Thymus (tissue), 11 donors: ENCODE results near the gene VWA5B2. TPM values are rescaled to one million over a fixed set of nuclear protein-coding genes. Genes with fewer than 3 reads are reported as not detected.

Experiments
- DNase-seq, 9 donors: peaks; one replicate each; pipeline ENCODE4 v3.0.0-alpha.2; 2013; ENCODE audit warnings: low spot score in 9 of 9, low read depth in 6 of 9, missing footprints in 1 of 9
- H3K27ac ChIP-seq, 2 donors: one replicate each; pipeline ENCODE4 v1.5.1; 2013; ENCODE audit warnings: control low read depth in 1 of 2, low read depth in 1 of 2, low read length in 1 of 2, mild to moderate bottlenecking in 1 of 2, moderate library complexity in 1 of 2
- H3K27me3 ChIP-seq, 2 donors: one replicate each; pipeline ENCODE4 v1.5.1; 2013; ENCODE audit warnings: low read length in 1 of 2; ENCODE audit not compliant: control insufficient read depth in 2 of 2, insufficient read depth in 1 of 2
- H3K36me3 ChIP-seq, 2 donors: one replicate each; pipeline ENCODE4 v1.5.1; 2013; ENCODE audit warnings: low read length in 1 of 2, mild to moderate bottlenecking in 1 of 2, moderate library complexity in 1 of 2; ENCODE audit not compliant: control insufficient read depth in 2 of 2, insufficient read depth in 2 of 2
- H3K4me1 ChIP-seq, 2 donors: one replicate each; pipeline ENCODE4 v1.5.1; 2013; ENCODE audit warnings: low read length in 2 of 2; ENCODE audit not compliant: control insufficient read depth in 2 of 2, insufficient read depth in 2 of 2
- H3K4me3 ChIP-seq, 2 donors: one replicate each; pipeline ENCODE4 v1.5.1; 2013; ENCODE audit warnings: low read length in 2 of 2, control low read depth in 1 of 2, mild to moderate bottlenecking in 1 of 2
- H3K9me3 ChIP-seq, 2 donors: one replicate each; pipeline ENCODE4 v1.5.1; 2013; ENCODE audit warnings: low read length in 1 of 2, mild to moderate bottlenecking in 1 of 2; ENCODE audit not compliant: control insufficient read depth in 2 of 2, insufficient read depth in 1 of 2
- WGBS: extraction: QIAGEN DNeasy Blood & Tissue Kit; methylation state at CpG from one replicate; pipeline ENCODE4 v1.1.7; 2013; 5-methylcytosine and 5-hydroxymethylcytosine counted together
- polyA plus RNA-seq: library from polyadenylated mRNA; stranded (reverse); fragments of 200-250 nt; gene quantifications from one replicate; pipeline ENCODE4 v1.2.3, GENCODE V29; 2013
- total RNA-seq: library from RNA; stranded (reverse); fragments of 120-200 nt; gene quantifications from one replicate; pipeline ENCODE4 v1.2.4, GENCODE V29; 2013
- donor health status: healthy.

The VWA5B2 gene
- total and polyA plus RNA-seq, 2 donors = 0.05 to 0.23 TPM

- Histone ChIP-seq H3K36me3 (peaks cover 17 to 20% of the 10 kb centered on the region in 2 donors), H3K27me3 (no peaks in the 10 kb centered on the region), H3K9me3 (no peaks in the 10 kb centered on the region), H3K4me3 (peak within 1 kb of the TSS; percentile 80 to 81), H3K27ac (peak within 1 kb of the TSS; percentile 80 to 86), H3K4me1 (peaks cover 9 to 15% of the 10 kb centered on the region in 2 donors)
- DNase-seq = peak; percentile 69 to 93 (median 85)
- under 1% methylated on average over 49 of the region's 49 CpGs for WGBS
Measured at GRCh38 chr3:184248454-184249411, 19.3 kb downstream of the VWA5B2 start, which contains the start of gene ALG3. TSS of gene ALG3 (minus strand) at chr3:184248962. CDS start at chr3:184248940, 22 bp downstream.

GRCh38 chr3:184249412-184250166 lies 20.2 kb downstream of the VWA5B2 start, which contains the start of gene EEF1AKMT4:
TSS of gene EEF1AKMT4 (plus strand) at chr3:184249672. CDS start at chr3:184249695, 23 bp downstream.
- Histone ChIP-seq H3K36me3 (peaks cover 11 to 12% of the 10 kb centered on the region in 2 donors), H3K27me3 (no peaks in the 10 kb centered on the region), H3K9me3 (no peaks in the 10 kb centered on the region), H3K4me1 (peaks cover 9 to 15% of the 10 kb centered on the region in 2 donors), H3K4me3 (peak within 1 kb of the TSS; percentile 80 to 81), H3K27ac (peak within 1 kb of the TSS; percentile 80 to 86)
- under 1% methylated on average over 54 of the region's 54 CpGs for WGBS
- peak; percentile 84 to 97 (median 90) for DNase-seq

GRCh38 chr3:184250167-184250828 lies 20.9 kb downstream of the VWA5B2 start:
- peaks cover 9 to 15% of the 10 kb centered on the region in 2 donors for H3K4me1 ChIP-seq
- DNase-seq = peak; percentile 65 to 95 (median 86)

GRCh38 chr3:184255291-184256039 lies 26.1 kb downstream of the VWA5B2 start:
- H3K9me3 ChIP-seq = peaks cover 0 to 8% of the 10 kb centered on the region in 2 donors
- 98% methylated on average over 3 of the region's 3 CpGs for WGBS
- H3K4me3 ChIP-seq = no peak overlapping the region
- H3K4me1 ChIP-seq = peaks cover 0 to 5% of the 10 kb centered on the region in 2 donors
- no peak for DNase-seq
- no peak overlapping the region for H3K27ac ChIP-seq
- H3K36me3 ChIP-seq = no peaks in the 10 kb centered on the region
- H3K27me3 ChIP-seq = peaks cover 24 to 30% of the 10 kb centered on the region in 2 donors

More at GRCh38 chr3:184250167-184250828, 20.9 kb downstream of the VWA5B2 start:
- Histone ChIP-seq H3K27me3 (no peaks in the 10 kb centered on the region), H3K9me3 (no peaks in the 10 kb centered on the region), H3K27ac (peak overlapping the region in 1 of 2 donors; percentile 71), H3K36me3 (peaks cover 4 to 5% of the 10 kb centered on the region in 2 donors), H3K4me3 (peak overlapping the region; percentile 80 to 81)
- WGBS = 15% methylated on average over 20 of the region's 20 CpGs

GRCh38 chr3:184257083-184257915 lies 27.9 kb downstream of the VWA5B2 start:
- DNase-seq = no peak
- peaks cover 0 to 16% of the 10 kb centered on the region in 2 donors for H3K4me1 ChIP-seq
- H3K4me3 ChIP-seq = no peak overlapping the region
- peaks cover 42 to 47% of the 10 kb centered on the region in 2 donors for H3K27me3 ChIP-seq
- H3K27ac ChIP-seq = no peak overlapping the region
- H3K9me3 ChIP-seq = peaks cover 0 to 15% of the 10 kb centered on the region in 2 donors
- 97% methylated on average over 23 of the region's 23 CpGs for WGBS
- H3K36me3 ChIP-seq = no peaks in the 10 kb centered on the region

GRCh38 chr3:184258926-184259325 lies 29.5 kb downstream of the VWA5B2 start:
- 93% methylated on average over 5 of the region's 5 CpGs for WGBS
- peaks cover 52 to 63% of the 10 kb centered on the region in 2 donors for H3K27me3 ChIP-seq
- no peak for DNase-seq

GRCh38 chr3:184259396-184259877 lies 30.1 kb downstream of the VWA5B2 start:
- H3K4me3 ChIP-seq = no peak overlapping the region
- DNase-seq = no peak
- peaks cover 52 to 68% of the 10 kb centered on the region in 2 donors for H3K27me3 ChIP-seq
- peaks cover 0 to 16% of the 10 kb centered on the region in 2 donors for H3K9me3 ChIP-seq
- peaks cover 0 to 20% of the 10 kb centered on the region in 2 donors for H3K4me1 ChIP-seq
- no peak overlapping the region for H3K27ac ChIP-seq
- H3K36me3 ChIP-seq = no peaks in the 10 kb centered on the region
- 26% methylated on average over 28 of the region's 28 CpGs for WGBS

More at GRCh38 chr3:184258926-184259325, 29.5 kb downstream of the VWA5B2 start:
- Histone ChIP-seq H3K4me1 (peaks cover 0 to 20% of the 10 kb centered on the region in 2 donors), H3K27ac (no peak overlapping the region), H3K4me3 (no peak overlapping the region), H3K36me3 (no peaks in the 10 kb centered on the region), H3K9me3 (peaks cover 0 to 16% of the 10 kb centered on the region in 2 donors)
